ENCODE data around the gene GUCA2B. TPM values are rescaled to one million over a fixed set of nuclear protein-coding genes. Genes with fewer than 3 reads are reported as not detected.

Gene GUCA2B
- polyA plus RNA-seq, 1 donor (not counting 4 experiments of a cell fraction or from before 2014, with no cell fraction given): not detected

DNA sequence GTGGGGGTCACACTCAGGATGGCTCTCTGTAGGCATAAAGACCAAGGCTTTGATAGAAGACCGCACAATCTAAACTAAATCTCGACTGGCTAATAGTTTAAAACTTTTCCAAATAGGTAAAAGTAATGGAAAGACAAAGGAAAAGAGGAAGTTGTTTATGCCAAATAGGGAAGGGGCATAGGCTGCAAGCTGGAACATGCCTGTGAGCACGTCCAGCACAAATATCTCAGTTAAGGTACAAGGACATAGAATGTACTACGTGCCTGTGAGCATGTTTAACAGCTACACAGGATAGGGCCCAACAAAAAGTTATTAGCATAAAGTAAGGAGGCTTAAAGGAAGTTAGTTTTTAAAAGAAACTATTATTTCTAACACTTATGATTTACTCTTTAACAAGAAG lies 38.9 kb downstream of the GUCA2B start:
- H3K9me3 ChIP-seq (ENCODE audit: control insufficient read depth, low read depth, low read length): no peaks in the 10 kb centered on the region

DNA sequence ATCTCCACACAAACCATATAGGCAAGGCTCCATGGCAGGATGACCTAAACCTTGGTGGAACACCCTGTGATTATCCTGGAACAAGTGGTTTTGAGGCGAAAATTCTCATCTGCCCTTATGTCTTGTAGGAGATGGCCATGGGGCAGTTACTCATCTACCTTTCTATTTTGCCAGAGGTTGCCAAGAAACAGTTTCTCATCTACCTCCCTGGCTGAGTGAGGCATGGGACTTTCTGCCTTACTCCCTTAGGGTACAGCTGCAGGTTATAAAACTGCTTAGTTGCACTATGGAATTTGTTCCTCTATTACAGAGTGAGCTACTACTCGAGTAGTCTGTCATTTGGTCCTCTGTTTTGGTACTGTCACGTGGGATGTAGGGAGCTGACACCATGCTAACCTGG lies 42.6 kb downstream of the GUCA2B start:
- H3K4me3 ChIP-seq (ENCODE audit: control insufficient read depth in 2 of 3, extremely low read depth in 1 of 3, insufficient read depth in 2 of 3, low read depth in 1 of 3, low read length in 3 of 3): no peak overlapping the region
- no peaks in the 10 kb centered on the region for H3K27me3 ChIP-seq (ENCODE audit: control insufficient read depth, extremely low read depth, insufficient read depth, low read length)
- no peak overlapping the region for H2AFZ ChIP-seq (ENCODE audit: control insufficient read depth, low read length)
- peak; percentile 5 for FAIRE-seq
- DNase-seq (ENCODE audit: low read depth, low spot score): no peak
- H3K79me2 ChIP-seq (ENCODE audit: control insufficient read depth, insufficient read depth, low read length): peaks cover 2% of the 10 kb centered on the region
- peaks cover 15% of the 10 kb centered on the region for H3K4me1 ChIP-seq (ENCODE audit: control insufficient read depth, extremely low read depth, insufficient read depth, low read length)
- H3K36me3 ChIP-seq (ENCODE audit: control insufficient read depth in 2 of 2, extremely low read depth in 1 of 2, insufficient read depth in 2 of 2, low read length in 2 of 2): peaks cover 4 to 8% of the 10 kb centered on the region in 2 experiments
- no peaks in the 10 kb centered on the region for H3K9me3 ChIP-seq (ENCODE audit: control insufficient read depth, low read depth, low read length)
- dilution Hi-C loops (cut with MboI; ENCODE audit: extremely low pct_ligation_motif_present, low sequenced_read_pairs): no loop called here
- H3K9ac ChIP-seq (ENCODE audit: control insufficient read depth, extremely low read depth, insufficient read depth, low read length): no peak overlapping the region
- no peaks in the 10 kb centered on the region for H3K9me1 ChIP-seq (ENCODE audit: control insufficient read depth, extremely low read depth, insufficient read depth, low read length)
- no peaks in the 10 kb centered on the region for H4K20me1 ChIP-seq (ENCODE audit: control insufficient read depth, extremely low read depth, insufficient read depth, low read length)
- H3K27ac ChIP-seq (ENCODE audit: control insufficient read depth, insufficient read depth, low read length): no peak overlapping the region
- no peak overlapping the region for H3K4me2 ChIP-seq (ENCODE audit: control insufficient read depth, extremely low read depth, insufficient read depth, low read depth, low read length)
- TF ChIP-seq EZH2 (IDR thresholded peaks at IDR 0.05; ENCODE audit: low read length): no peak
- TF ChIP-seq CTCF (optimal IDR thresholded peaks at IDR 0.05 in 1 of 3, IDR thresholded peaks at IDR 0.05 in 1 of 3, conservative IDR thresholded peaks at IDR 0.05 in 1 of 3; ENCODE audit: extremely low read depth in 1 of 3, insufficient read depth in 2 of 3, low read length in 3 of 3): no peak

More for the DNA sequence above, 38.9 kb downstream of the GUCA2B start:
- H2AFZ ChIP-seq (ENCODE audit: control insufficient read depth, low read length): no peak overlapping the region
- H3K36me3 ChIP-seq (ENCODE audit: control insufficient read depth in 2 of 2, extremely low read depth in 1 of 2, insufficient read depth in 2 of 2, low read length in 2 of 2): peaks cover 6 to 26% of the 10 kb centered on the region in 2 experiments
- peak overlapping the region; percentile 23 for H3K4me2 ChIP-seq (ENCODE audit: control insufficient read depth, extremely low read depth, insufficient read depth, low read depth, low read length)
- no peaks in the 10 kb centered on the region for H3K9me1 ChIP-seq (ENCODE audit: control insufficient read depth, extremely low read depth, insufficient read depth, low read length)
- H3K9ac ChIP-seq (ENCODE audit: control insufficient read depth, extremely low read depth, insufficient read depth, low read length): no peak overlapping the region
- H3K4me3 ChIP-seq (ENCODE audit: control insufficient read depth in 2 of 3, extremely low read depth in 1 of 3, insufficient read depth in 2 of 3, low read depth in 1 of 3, low read length in 3 of 3): no peak overlapping the region
- dilution Hi-C loops (cut with MboI; ENCODE audit: extremely low pct_ligation_motif_present, low sequenced_read_pairs): no loop called here
- H4K20me1 ChIP-seq (ENCODE audit: control insufficient read depth, extremely low read depth, insufficient read depth, low read length): no peaks in the 10 kb centered on the region
- no peak for TF ChIP-seq EZH2 (IDR thresholded peaks at IDR 0.05; ENCODE audit: low read length)
- TF ChIP-seq CTCF (optimal IDR thresholded peaks at IDR 0.05 in 1 of 3, IDR thresholded peaks at IDR 0.05 in 1 of 3, conservative IDR thresholded peaks at IDR 0.05 in 1 of 3; ENCODE audit: extremely low read depth in 1 of 3, insufficient read depth in 2 of 3, low read length in 3 of 3): no peak
- peak; percentile 69 for FAIRE-seq
- peak overlapping the region; percentile 3 for H3K27ac ChIP-seq (ENCODE audit: control insufficient read depth, insufficient read depth, low read length)
- no peaks in the 10 kb centered on the region for H3K27me3 ChIP-seq (ENCODE audit: control insufficient read depth, extremely low read depth, insufficient read depth, low read length)
- peaks cover 15% of the 10 kb centered on the region for H3K4me1 ChIP-seq (ENCODE audit: control insufficient read depth, extremely low read depth, insufficient read depth, low read length)
- DNase-seq (ENCODE audit: low read depth, low spot score): no peak
- H3K79me2 ChIP-seq (ENCODE audit: control insufficient read depth, insufficient read depth, low read length): peaks cover 2% of the 10 kb centered on the region

Measured in keratinocyte (primary cell).